IPS-20b (cell line): ENCODE results near the gene FAM83F.

Source experiments
- H3K27ac ChIP-seq: one replicate; pipeline ENCODE4 v1.5.1; 2013; ENCODE audit warnings: low read length
- H3K27me3 ChIP-seq: 2 replicates; pipeline ENCODE4 v1.6.1; 2013; ENCODE audit warnings: mild to moderate bottlenecking, low read length, inconsistent platforms; ENCODE audit not compliant: insufficient read depth
- H3K36me3 ChIP-seq: 2 replicates; pipeline ENCODE4 v1.6.1; 2013; ENCODE audit warnings: low read depth, mild to moderate bottlenecking, inconsistent platforms, low read length, moderate library complexity; ENCODE audit not compliant: insufficient read depth
- H3K4me1 ChIP-seq: 2 replicates; pipeline ENCODE4 v1.6.1; 2013; ENCODE audit warnings: mild to moderate bottlenecking, control low read depth, inconsistent platforms, low read length, moderate library complexity; ENCODE audit not compliant: insufficient read depth
- H3K4me3 ChIP-seq: 2 replicates; pipeline ENCODE4 v1.5.1; 2013; ENCODE audit warnings: mild to moderate bottlenecking, low read length, inconsistent platforms
- H3K9ac ChIP-seq: 2 replicates; pipeline ENCODE4 v1.6.1; 2013; ENCODE audit warnings: low read depth, mild to moderate bottlenecking, inconsistent platforms, low read length, moderate library complexity
- H3K9me3 ChIP-seq: 2 replicates; pipeline ENCODE4 v1.6.1; 2013; ENCODE audit warnings: mild to moderate bottlenecking, low read depth, low read length, inconsistent platforms; ENCODE audit not compliant: insufficient read depth

FAM83F gene

DNA sequence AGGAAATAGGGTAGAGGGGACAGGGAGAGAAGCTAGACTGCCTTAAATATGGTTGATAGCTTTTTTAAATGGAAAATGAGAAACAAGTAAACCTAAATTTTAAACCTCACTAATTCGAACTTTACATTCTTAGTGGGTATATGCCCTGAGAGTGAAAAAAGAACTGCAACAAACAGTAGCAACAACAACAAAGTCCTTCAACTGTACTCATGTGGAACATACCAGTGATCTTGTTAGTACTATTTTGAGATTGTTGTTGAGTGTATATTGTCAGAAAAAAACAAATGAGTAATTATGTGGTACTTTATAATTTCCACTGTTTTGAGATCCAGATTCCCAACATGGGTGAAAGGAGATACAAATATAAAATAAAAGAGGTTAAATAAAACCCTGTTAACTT is 94.1 kb downstream of the FAM83F start:
- no peaks in the 10 kb centered on the region for H3K4me1 ChIP-seq
- no peak overlapping the region for H3K27ac ChIP-seq
- H3K27me3 ChIP-seq = no peaks in the 10 kb centered on the region
- H3K4me3 ChIP-seq = no peak overlapping the region
- H3K36me3 ChIP-seq = no peaks in the 10 kb centered on the region
- H3K9ac ChIP-seq = no peak overlapping the region
- H3K9me3 ChIP-seq = no peaks in the 10 kb centered on the region
